HAP-1 (cell line): Measurements from ENCODE around the gene NPLOC4.

Experiments
- DNase-seq, 2 experiments: peaks; one replicate each; pipeline ENCODE4 v3.0.0-alpha.2; 2016 to 2020; ENCODE audit warnings: low spot score in 2 of 2
- H3K27me3 ChIP-seq: fragments of 250-450 bp; sonication (Bioruptor Pico); 2 replicates; pipeline ENCODE4 v1.5.1; 2020; ENCODE audit warnings: low read depth, mild to moderate bottlenecking, moderate library complexity
- H3K36me3 ChIP-seq: fragments of 250-450 bp; sonication (Bioruptor Pico); replicated peaks from 2 replicates; pipeline ENCODE4 v1.5.1; 2020; ENCODE audit warnings: mild to moderate bottlenecking
- H3K4me1 ChIP-seq: fragments of 250-450 bp; sonication (Bioruptor Pico); 2 replicates; pipeline ENCODE4 v1.5.1; 2020; ENCODE audit warnings: mild to moderate bottlenecking
- H3K4me3 ChIP-seq: fragments of 250-450 bp; sonication (Bioruptor Pico); 2 replicates; pipeline ENCODE4 v1.5.1; 2020; ENCODE audit warnings: mild to moderate bottlenecking, moderate library complexity
- H3K9me3 ChIP-seq: fragments of 250-450 bp; sonication (Bioruptor Pico); 2 replicates; pipeline ENCODE4 v1.5.1; 2020; ENCODE audit warnings: mild to moderate bottlenecking, moderate library complexity
- in situ Hi-C: fragments of 300-500 bp; cut with MboI; formaldehyde crosslinking; loops from 3 replicates; pipeline ENCODE4 v1.14.3; 2020; ENCODE audit warnings: low sequenced_read_pairs, inconsistent platforms, mixed read lengths

The NPLOC4 gene

GRCh38 chr17:81568416-81568815, 68.5 kb downstream of the NPLOC4 start:
- no peaks in the 10 kb centered on the region for H3K27me3 ChIP-seq
- H3K4me3 ChIP-seq: no peak overlapping the region
- no peaks in the 10 kb centered on the region for H3K4me1 ChIP-seq
- DNase-seq: no peak
- H3K36me3 ChIP-seq: peaks cover 79% of the 10 kb centered on the region
- in situ Hi-C loops: no loop called here
- H3K9me3 ChIP-seq: no peaks in the 10 kb centered on the region

DNA sequence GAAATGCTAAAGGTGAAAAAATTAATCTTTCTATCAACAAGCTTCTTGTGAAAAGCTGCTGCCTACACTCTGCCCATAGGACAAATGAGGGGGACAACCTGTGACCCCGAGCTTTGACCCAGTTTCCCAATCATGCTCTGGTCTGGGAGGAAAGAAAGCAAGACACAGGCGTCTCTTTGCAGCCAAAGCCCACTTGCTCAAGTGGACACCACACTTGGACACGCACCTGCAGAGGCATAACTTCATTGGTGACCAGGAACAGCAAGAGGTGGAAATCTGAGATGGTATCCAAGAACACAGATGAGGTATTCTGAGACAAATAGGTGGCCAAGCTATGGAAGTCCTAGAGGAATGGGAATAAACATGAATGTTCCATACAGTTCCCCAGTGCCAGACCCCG, 69.7 kb downstream of the NPLOC4 start:
- H3K36me3 ChIP-seq: peaks cover 83% of the 10 kb centered on the region
- in situ Hi-C loops: no loop called here
- H3K4me3 ChIP-seq: no peak overlapping the region

DNA sequence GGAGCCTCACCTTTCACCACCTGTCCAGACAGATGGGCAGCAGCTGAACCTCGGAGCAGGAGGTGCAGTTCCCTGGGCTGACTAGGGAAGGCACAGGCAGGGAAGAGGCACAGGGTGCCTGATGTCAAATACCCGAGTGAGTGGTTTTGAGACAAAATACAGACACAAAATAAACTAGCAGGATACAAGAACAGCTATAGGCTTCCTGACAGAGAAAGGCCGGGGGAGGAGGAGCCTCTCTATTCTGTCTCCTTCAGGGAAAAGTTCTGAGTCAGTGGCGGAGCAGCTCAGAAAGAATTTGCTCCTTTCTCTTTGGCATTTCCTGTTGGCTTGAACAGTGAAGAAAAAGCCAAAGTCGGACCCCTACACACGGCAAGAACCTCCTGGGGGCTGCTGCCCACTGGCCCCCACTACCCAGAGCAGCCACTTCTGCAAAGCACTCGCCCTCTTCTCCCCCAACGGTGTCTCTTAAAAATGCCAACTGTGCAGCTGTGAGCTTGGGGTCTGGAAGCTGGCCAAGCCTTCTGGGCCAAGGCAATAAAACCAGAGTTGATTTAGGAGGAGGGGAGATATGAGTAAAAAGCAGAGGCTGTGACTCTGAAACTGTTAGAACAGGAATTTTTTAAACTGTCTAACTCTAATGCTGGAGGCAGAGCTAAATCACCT, 70.3 kb downstream of the NPLOC4 start:
- H3K4me3 ChIP-seq: no peak overlapping the region
- no peak for DNase-seq
- in situ Hi-C loops: no loop called here
- H3K4me1 ChIP-seq: no peaks in the 10 kb centered on the region
- H3K9me3 ChIP-seq: no peaks in the 10 kb centered on the region
- H3K36me3 ChIP-seq: peaks cover 83% of the 10 kb centered on the region
- no peaks in the 10 kb centered on the region for H3K27me3 ChIP-seq

More for the DNA sequence above, 69.7 kb downstream of the NPLOC4 start:
- Histone ChIP-seq H3K9me3 (no peaks in the 10 kb centered on the region), H3K4me1 (no peaks in the 10 kb centered on the region), H3K27me3 (no peaks in the 10 kb centered on the region)
- no peak for DNase-seq

- Histone ChIP-seq H3K27me3 (no peaks in the 10 kb centered on the region), H3K9me3 (no peaks in the 10 kb centered on the region), H3K4me1 (no peaks in the 10 kb centered on the region), H3K4me3 (no peak overlapping the region), H3K36me3 (peaks cover 82% of the 10 kb centered on the region)
- in situ Hi-C loops: no loop called here
- DNase-seq: no peak
Observed at GRCh38 chr17:81565231-81565630, 71.7 kb downstream of the NPLOC4 start.

GRCh38 chr17:81564778-81565177, 72.1 kb downstream of the NPLOC4 start:
- Histone ChIP-seq H3K4me3 (no peak overlapping the region), H3K36me3 (peaks cover 81% of the 10 kb centered on the region), H3K4me1 (no peaks in the 10 kb centered on the region), H3K27me3 (no peaks in the 10 kb centered on the region), H3K9me3 (no peaks in the 10 kb centered on the region)
- no peak for DNase-seq
- in situ Hi-C loops: no loop called here

DNA sequence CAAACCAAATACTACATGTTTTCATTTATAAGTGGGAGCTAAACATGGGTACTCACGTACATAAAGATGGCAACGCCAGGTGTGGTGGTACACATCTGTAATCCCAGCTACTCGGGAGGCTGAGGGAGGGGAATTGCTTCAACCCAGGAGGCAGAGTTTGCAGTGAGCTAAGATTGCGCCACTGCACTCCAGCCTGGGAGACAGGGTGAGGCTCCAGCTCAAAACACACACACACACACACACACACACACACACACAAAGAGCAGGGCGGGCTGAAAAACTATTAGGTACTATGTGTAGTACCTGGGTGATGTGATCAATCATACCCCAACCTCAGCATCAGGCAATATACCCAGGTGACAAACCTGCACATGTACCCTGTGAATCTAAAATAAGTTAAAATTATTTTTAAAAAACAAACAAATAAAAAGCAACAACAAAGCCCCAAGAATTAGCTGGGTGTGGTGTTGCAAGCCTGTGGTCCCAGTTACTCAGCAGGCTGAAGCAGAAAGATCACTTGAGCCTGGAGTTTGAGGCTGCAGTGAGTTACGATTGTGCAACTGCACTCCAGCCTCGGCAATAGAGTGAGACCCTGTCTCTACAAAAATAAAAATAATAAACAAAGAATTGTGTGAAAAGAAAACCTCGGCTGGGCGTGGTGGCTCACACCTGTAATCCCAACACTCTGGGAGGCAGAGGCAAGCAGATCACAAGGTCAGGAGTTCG, 72.9 kb downstream of the NPLOC4 start:
- H3K4me3 ChIP-seq: no peak overlapping the region
- no peaks in the 10 kb centered on the region for H3K4me1 ChIP-seq
- no peaks in the 10 kb centered on the region for H3K9me3 ChIP-seq
- no peak for DNase-seq
- in situ Hi-C loops: no loop called here
- peaks cover 78% of the 10 kb centered on the region for H3K36me3 ChIP-seq
- H3K27me3 ChIP-seq: no peaks in the 10 kb centered on the region

DNA sequence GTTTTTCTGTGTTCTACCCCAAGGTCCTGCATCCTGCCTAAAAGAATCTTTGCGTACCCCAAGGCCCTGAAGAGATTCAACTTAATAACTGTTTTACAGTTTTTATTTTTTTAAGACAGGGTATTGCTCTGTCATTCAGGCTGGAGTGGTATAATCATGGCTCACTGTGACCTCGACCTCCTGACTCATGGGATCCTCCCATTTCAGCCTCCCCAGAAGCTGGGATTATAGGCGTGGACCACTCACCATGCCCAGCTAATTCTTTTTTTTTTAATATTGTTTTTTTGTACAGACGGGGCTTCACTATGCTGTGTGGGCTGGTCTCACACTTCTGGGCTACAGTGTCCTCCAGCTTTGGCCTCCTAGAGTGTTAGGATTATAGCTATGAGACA, 75.4 kb downstream of the NPLOC4 start:
- Histone ChIP-seq H3K4me1 (no peaks in the 10 kb centered on the region), H3K4me3 (no peak overlapping the region), H3K9me3 (no peaks in the 10 kb centered on the region), H3K36me3 (peaks cover 78% of the 10 kb centered on the region), H3K27me3 (no peaks in the 10 kb centered on the region)
- in situ Hi-C loops: no loop called here
- DNase-seq: no peak

GRCh38 chr17:81558941-81559806, 77.7 kb downstream of the NPLOC4 start:
- Histone ChIP-seq H3K9me3 (no peaks in the 10 kb centered on the region), H3K27me3 (no peaks in the 10 kb centered on the region), H3K4me1 (no peaks in the 10 kb centered on the region), H3K36me3 (peaks cover 60% of the 10 kb centered on the region), H3K4me3 (no peak overlapping the region)
- in situ Hi-C loops: no loop called here
- DNase-seq: peak in 1 of 2 experiments; percentile 14

DNA sequence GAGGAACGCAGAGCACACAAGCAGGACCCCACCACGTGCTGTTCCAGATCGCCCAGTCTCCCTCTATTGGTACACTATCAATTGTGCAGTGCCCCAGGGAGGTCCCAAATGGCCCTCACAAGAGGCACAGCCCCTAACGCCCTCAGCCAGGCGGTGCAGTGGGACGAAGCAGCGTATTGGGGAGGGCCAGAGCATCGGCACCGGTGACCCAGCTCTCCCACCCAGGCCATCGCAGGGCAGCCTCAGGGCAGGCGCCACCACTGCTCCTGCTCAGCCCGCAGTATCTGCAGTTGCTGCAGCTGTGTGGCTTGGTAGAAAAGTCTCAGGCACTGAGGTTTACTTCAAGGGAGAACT, 78.8 kb downstream of the NPLOC4 start:
- in situ Hi-C loops: no loop called here
- no peak overlapping the region for H3K4me3 ChIP-seq
- H3K9me3 ChIP-seq: no peaks in the 10 kb centered on the region
- peaks cover 54% of the 10 kb centered on the region for H3K36me3 ChIP-seq
- H3K27me3 ChIP-seq: no peaks in the 10 kb centered on the region
- no peak for DNase-seq
- peaks cover 6% of the 10 kb centered on the region for H3K4me1 ChIP-seq

GRCh38 chr17:81557276-81558114, 79.4 kb downstream of the NPLOC4 start:
- no peak for DNase-seq
- in situ Hi-C loops: no loop called here
- H3K27me3 ChIP-seq: no peaks in the 10 kb centered on the region
- H3K4me3 ChIP-seq: no peak overlapping the region
- H3K36me3 ChIP-seq: peaks cover 53% of the 10 kb centered on the region
- H3K4me1 ChIP-seq: peaks cover 6% of the 10 kb centered on the region
- H3K9me3 ChIP-seq: no peaks in the 10 kb centered on the region

- Histone ChIP-seq H3K4me1 (peaks cover 6% of the 10 kb centered on the region), H3K4me3 (no peak overlapping the region), H3K36me3 (peaks cover 47% of the 10 kb centered on the region), H3K9me3 (no peaks in the 10 kb centered on the region), H3K27me3 (no peaks in the 10 kb centered on the region)
- DNase-seq: no peak
- in situ Hi-C loops: no loop called here
Observed at GRCh38 chr17:81556863-81557262, 80.0 kb downstream of the NPLOC4 start.

GRCh38 chr17:81556175-81556691, 80.7 kb downstream of the NPLOC4 start:
- H3K4me3 ChIP-seq: no peak overlapping the region
- H3K4me1 ChIP-seq: peaks cover 6% of the 10 kb centered on the region
- no peak for DNase-seq
- no peaks in the 10 kb centered on the region for H3K27me3 ChIP-seq
- no peaks in the 10 kb centered on the region for H3K9me3 ChIP-seq
- in situ Hi-C loops: no loop called here
- H3K36me3 ChIP-seq: peaks cover 43% of the 10 kb centered on the region

- Histone ChIP-seq H3K4me3 (peak overlapping the region; percentile 97), H3K36me3 (peaks cover 42% of the 10 kb centered on the region), H3K9me3 (no peaks in the 10 kb centered on the region), H3K27me3 (no peaks in the 10 kb centered on the region), H3K4me1 (peaks cover 6% of the 10 kb centered on the region)
- in situ Hi-C loops: no loop called here
- DNase-seq: no peak
Observed at GRCh38 chr17:81553616-81554181, 83.2 kb downstream of the NPLOC4 start.
